H1 (cell line): ENCODE measurements around the gene CMIP. TPM values are rescaled to one million over a fixed set of nuclear protein-coding genes. Genes with fewer than 3 reads are reported as not detected.

ENCODE experiments used
- CTCF ChIA-PET: fragments of 300-600 bp; sonication (Branson Sonifier 250); formaldehyde crosslinking; loops from one replicate; lab custom pipeline; 2021; ENCODE audit not compliant: partially characterized antibody; lab: Charles Lee
- POLR2A ChIA-PET: fragments of 300-600 bp; sonication (Branson Sonifier 250); formaldehyde crosslinking; loops from one replicate; lab custom pipeline; 2021; ENCODE audit warnings: inconsistent platforms; ENCODE audit not compliant: partially characterized antibody; lab: Charles Lee
- DNase-seq, 2 experiments: peaks; one replicate each; pipeline versions ENCODE4 v3.0.0 to v3.0.0-alpha.2; 2010 to 2022; ENCODE audit warnings: low spot score in 2 of 2, low read depth in 1 of 2, mixed read lengths in 1 of 2
- FAIRE-seq: peaks from 2 replicates; lab custom pipeline; 2011; peaks lifted over from hg19 to GRCh38; lab: Jason Lieb, UNC
- H2AFZ ChIP-seq: 2 replicates; pipeline ENCODE4 v1.8.1; 2012; ENCODE audit warnings: low read length, inconsistent platforms
- H2AK5ac ChIP-seq: 2 replicates; pipeline ENCODE4 v1.6.1; 2013; ENCODE audit warnings: low read depth, low read length
- H2BK120ac ChIP-seq: replicated peaks from 2 replicates; pipeline ENCODE3; 2013; ENCODE audit warnings: low read depth, low read length, inconsistent platforms
- H2BK12ac ChIP-seq: 2 replicates; pipeline ENCODE4 v1.6.1; 2013; ENCODE audit warnings: low read depth, low read length
- H2BK15ac ChIP-seq: 2 replicates; pipeline ENCODE4 v1.6.1; 2013; ENCODE audit warnings: low read length
- H2BK20ac ChIP-seq: 2 replicates; pipeline ENCODE4 v1.6.1; 2013; ENCODE audit warnings: low read length
- H2BK5ac ChIP-seq: 2 replicates; pipeline ENCODE4 v1.6.1; 2013; ENCODE audit warnings: low read depth, low read length
- H3K14ac ChIP-seq: 2 replicates; pipeline ENCODE4 v1.6.1; 2013; ENCODE audit warnings: inconsistent platforms; ENCODE audit not compliant: insufficient read length
- H3K18ac ChIP-seq: 2 replicates; pipeline ENCODE4 v1.6.1; 2013; ENCODE audit warnings: low read length; ENCODE audit errors: extremely low read depth
- H3K23ac ChIP-seq: 2 replicates; pipeline ENCODE4 v1.6.1; 2013; ENCODE audit warnings: inconsistent platforms; ENCODE audit not compliant: insufficient read length
- H3K23me2 ChIP-seq: 2 replicates; pipeline ENCODE4 v1.6.1; 2013; ENCODE audit warnings: low read depth, low read length
- H3K27ac ChIP-seq: 2 replicates; pipeline ENCODE4 v1.6.1; 2011; ENCODE audit warnings: low read depth, low read length, inconsistent platforms
- H3K27me3 ChIP-seq, 4 experiments: replicated peaks in 1 of 4; 1 replicate in 1 of 4; 2 replicates in 3 of 4; pipeline versions ENCODE4 v1.6.1 to v1.8.1; 2011 to 2013; ENCODE audit warnings: low read length in 3 of 4, mild to moderate bottlenecking in 3 of 4, inconsistent platforms in 2 of 4, mixed read lengths in 2 of 4, moderate library complexity in 1 of 4; ENCODE audit not compliant: control insufficient read depth in 3 of 4, insufficient read depth in 3 of 4; ENCODE audit errors: extremely low read depth in 1 of 4
- H3K36me3 ChIP-seq, 4 experiments: 2 replicates each; pipeline versions ENCODE4 v1.6.1 to v1.8.1; 2011 to 2013; ENCODE audit warnings: mild to moderate bottlenecking in 4 of 4, low read length in 3 of 4, moderate library complexity in 2 of 4, control low read depth in 1 of 4, inconsistent platforms in 1 of 4; ENCODE audit not compliant: insufficient read depth in 4 of 4, control insufficient read depth in 2 of 4
- H3K4ac ChIP-seq: replicated peaks from 2 replicates; pipeline ENCODE3; 2013; ENCODE audit warnings: low read length, low read depth, mixed read lengths, inconsistent platforms; ENCODE audit not compliant: insufficient read length
- H3K4me1 ChIP-seq, 4 experiments: replicated peaks in 1 of 4; 1 replicate in 1 of 4; 2 replicates in 3 of 4; pipeline versions ENCODE4 v1.6.1 to v1.8.1; 2011 to 2013; ENCODE audit warnings: low read length in 3 of 4, inconsistent platforms in 2 of 4, mixed read lengths in 1 of 4; ENCODE audit not compliant: insufficient read depth in 4 of 4, control insufficient read depth in 3 of 4
- H3K4me2 ChIP-seq, 2 experiments: 2 replicates each; pipeline versions ENCODE4 v1.6.1 to v1.8.1; 2011 to 2013; ENCODE audit warnings: low read depth in 2 of 2, low read length in 2 of 2, control low read depth in 1 of 2, inconsistent platforms in 1 of 2, mild to moderate bottlenecking in 1 of 2; ENCODE audit not compliant: insufficient read depth in 1 of 2
- H3K4me3 ChIP-seq, 4 experiments: fragments of 200-600, 300-600 bp in 1 of 4; sonication (generic), shearing (Covaris generic), sonication (Bioruptor Twin) in 1 of 4; 2 replicates each; pipeline versions ENCODE4 v1.5.1 to v1.8.1; 2011 to 2016; ENCODE audit warnings: low read length in 4 of 4, low read depth in 3 of 4, control low read depth in 2 of 4, inconsistent platforms in 2 of 4, mild to moderate bottlenecking in 2 of 4, mixed read lengths in 1 of 4, moderate library complexity in 1 of 4; ENCODE audit not compliant: insufficient read depth in 2 of 4; ENCODE audit errors: extremely low read depth in 1 of 4
- H3K56ac ChIP-seq: replicated peaks from 2 replicates; pipeline ENCODE3; 2013; ENCODE audit warnings: low read depth, mild to moderate bottlenecking, mixed read lengths, low read length, inconsistent platforms; ENCODE audit not compliant: insufficient read length
- H3K79me1 ChIP-seq: 2 replicates; pipeline ENCODE4 v1.6.1; 2013; ENCODE audit warnings: low read depth, low read length, control low read depth
- H3K79me2 ChIP-seq, 2 experiments: 2 replicates each; pipeline versions ENCODE4 v1.6.1 to v1.8.1; 2012 to 2013; ENCODE audit warnings: low read length in 2 of 2, mild to moderate bottlenecking in 2 of 2, inconsistent platforms in 1 of 2; ENCODE audit not compliant: insufficient read depth in 2 of 2, control insufficient read depth in 1 of 2
- H3K9ac ChIP-seq, 4 experiments: replicated peaks in 1 of 4; 1 replicate in 1 of 4; 2 replicates in 3 of 4; pipeline versions ENCODE4 v1.6.1 to v1.8.1; 2011 to 2013; ENCODE audit warnings: low read depth in 3 of 4, low read length in 3 of 4, control low read depth in 2 of 4, mild to moderate bottlenecking in 2 of 4, moderate library complexity in 2 of 4, inconsistent platforms in 1 of 4; ENCODE audit errors: extremely low read depth in 1 of 4
- H3K9me3 ChIP-seq, 2 experiments: 2 replicates each; pipeline versions ENCODE4 v1.6.1 to v1.8.1; 2012 to 2013; ENCODE audit warnings: mild to moderate bottlenecking in 2 of 2, moderate library complexity in 2 of 2, control low read depth in 1 of 2, inconsistent platforms in 1 of 2, low read depth in 1 of 2, low read length in 1 of 2, mixed read lengths in 1 of 2; ENCODE audit not compliant: insufficient read depth in 2 of 2
- H4K20me1 ChIP-seq, 2 experiments: replicated peaks in 1 of 2; 2 replicates each; pipeline versions ENCODE3 to v1.8.1; 2011 to 2013; ENCODE audit warnings: inconsistent platforms in 2 of 2, low read length in 2 of 2, mild to moderate bottlenecking in 1 of 2; ENCODE audit not compliant: insufficient read depth in 2 of 2, control insufficient read depth in 1 of 2
- H4K5ac ChIP-seq: 2 replicates; pipeline ENCODE4 v1.6.1; 2013; ENCODE audit warnings: low read length, low read depth, mixed read lengths, inconsistent platforms; ENCODE audit not compliant: insufficient read length
- H4K8ac ChIP-seq: 2 replicates; pipeline ENCODE4 v1.8.0; 2013; ENCODE audit warnings: mild to moderate bottlenecking, moderate library complexity, low read length, inconsistent platforms; ENCODE audit not compliant: insufficient read depth; ENCODE audit errors: extremely low read depth
- H4K91ac ChIP-seq: replicated peaks from 2 replicates; pipeline ENCODE3; 2013; ENCODE audit warnings: low read length, mixed read lengths, inconsistent platforms; ENCODE audit not compliant: insufficient read length
- CBX5 ChIP-seq: fragments of 300-800, 300-1000 bp; sonication (generic); IDR thresholded peaks from 2 replicates; pipeline ENCODE4 v1.7.1; 2016; ENCODE audit warnings: antibody characterized with exemption, low read length, low read depth
- CHD2 ChIP-seq: IDR thresholded peaks from 2 replicates; pipeline ENCODE4 v1.6.1; 2012; ENCODE audit warnings: low read length, improper control_type of control experiment
- CREB1 ChIP-seq: IDR thresholded peaks from 2 replicates; pipeline ENCODE4 v1.6.1; 2012; ENCODE audit warnings: inconsistent platforms
- FOSL1 ChIP-seq: IDR thresholded peaks from 2 replicates; pipeline ENCODE4 v1.6.1; 2011; ENCODE audit warnings: mild to moderate bottlenecking, low read depth, low read length, moderate library complexity; ENCODE audit not compliant: insufficient read depth
- GABPA ChIP-seq: IDR thresholded peaks from 2 replicates; pipeline ENCODE4 v1.6.1; 2011; ENCODE audit warnings: mild to moderate bottlenecking, low read length, moderate library complexity, borderline replicate concordance; ENCODE audit not compliant: insufficient read depth
- GTF2F1 ChIP-seq: IDR thresholded peaks from 2 replicates; pipeline ENCODE4 v1.6.1; 2012; ENCODE audit warnings: low read depth, low read length, improper control_type of control experiment, borderline replicate concordance
- JUN ChIP-seq: IDR thresholded peaks from 2 replicates; pipeline ENCODE4 v1.6.1; 2011; ENCODE audit warnings: low read depth, mild to moderate bottlenecking, improper control_type of control experiment, low read length
- NRF1 ChIP-seq: IDR thresholded peaks from 2 replicates; pipeline ENCODE4 v1.6.1; 2011; ENCODE audit warnings: mild to moderate bottlenecking, low read depth, low read length, improper control_type of control experiment
- POLR2AphosphoS5 ChIP-seq: IDR thresholded peaks from 2 replicates; pipeline ENCODE4 v1.6.1; 2011; ENCODE audit warnings: low read depth, low read length
- RFX5 ChIP-seq: IDR thresholded peaks from 2 replicates; pipeline ENCODE4 v1.6.1; 2011; ENCODE audit warnings: low read depth, low read length, improper control_type of control experiment, borderline replicate concordance
- SP2 ChIP-seq: IDR thresholded peaks from 2 replicates; pipeline ENCODE4 v1.6.1; 2012; ENCODE audit warnings: mild to moderate bottlenecking, low read length, inconsistent platforms
- WGBS, 2 experiments: shearing (Covaris generic) in 1 of 2; methylation state at CpG; one replicate each; pipeline versions ENCODE4 v1.1.6 to v1.1.7; 2013 to 2015; ENCODE audit warnings: low lambda C conversion rate in 2 of 2, mixed read lengths in 2 of 2, inconsistent platforms in 1 of 2, low coverage in 1 of 2, missing lambda C conversion rate in 1 of 2; ENCODE audit not compliant: insufficient replicate concordance in 2 of 2, insufficient coverage in 1 of 2, insufficient read length in 1 of 2; ENCODE audit errors: extremely low coverage in 1 of 2, missing lambda C conversion rate in 1 of 2; 5-methylcytosine and 5-hydroxymethylcytosine counted together
- polyA plus RNA-seq, 7 experiments: library from polyadenylated mRNA; depleted of rRNA in 3 of 7; stranded (reverse) in 5 of 7; unstranded in 2 of 7; fragments of >200 nt in 5 of 7; fragments of 200-250 nt in 2 of 7; gene quantifications; 1 replicate in 5 of 7; 2 replicates in 1 of 7; 4 replicates in 1 of 7; pipeline versions ENCODE4 v1.2.1 to v1.2.3, GENCODE V29; 2011 to 2013; ENCODE audit warnings: missing spikeins in 2 of 7, mixed read lengths in 2 of 7
- total RNA-seq: library from RNA; stranded (reverse); fragmentation: NEBNext Ultra II Directional; extraction: Animal tissue kit (Norgen Biotek cat#: 25700); gene quantifications from 2 replicates; pipeline ENCODE4 v1.2.1, GENCODE V29; 2021
- TF ChIP-seq, protein P1 (sequence below): IDR thresholded peaks from 2 replicates; pipeline ENCODE4 v1.6.1; 2012; ENCODE audit warnings: inconsistent platforms

CMIP gene
- total and polyA plus RNA-seq, 2 of the 8 experiments (the other 6 are each of a cell fraction or from before 2014, with no cell fraction given): 7.9 to 53.2 TPM

- Histone ChIP-seq H2BK120ac (no peak overlapping the region), H2BK12ac (no peak overlapping the region), H2BK20ac (no peak overlapping the region), H3K36me3 (peaks cover 6 to 18% (median 9%) of the 10 kb centered on the region in 4 experiments; a peak in 6 of 8 replicates), H4K91ac (no peak overlapping the region), H3K56ac (no peak overlapping the region), H4K5ac (no peak overlapping the region), H3K79me1 (no peaks in the 10 kb centered on the region), H2BK5ac (no peak overlapping the region), H3K14ac (no peak overlapping the region), H3K4me2 (no peak overlapping the region)
- CTCF ChIA-PET: interaction anchor here (0.6 to 9.8 kb wide), 13 partner anchors 9 to 1754 kb away, joined by 3 to 134 read pairs (median 4); no protein-coding TSS in a partner anchor
- TF ChIP-seq SP2: no peak
- TF ChIP-seq FOSL1: no peak
- TF ChIP-seq CREB1: no peak
- TF ChIP-seq CHD2: no peak
- TF ChIP-seq NRF1: no peak
- TF ChIP-seq RFX5: no peak
- TF ChIP-seq GTF2F1: no peak
- no peak for TF ChIP-seq JUN
- no peak for TF ChIP-seq GABPA
- TF ChIP-seq CBX5: no peak
- TF ChIP-seq POLR2AphosphoS5: no peak
- TF ChIP-seq, protein P1, sequence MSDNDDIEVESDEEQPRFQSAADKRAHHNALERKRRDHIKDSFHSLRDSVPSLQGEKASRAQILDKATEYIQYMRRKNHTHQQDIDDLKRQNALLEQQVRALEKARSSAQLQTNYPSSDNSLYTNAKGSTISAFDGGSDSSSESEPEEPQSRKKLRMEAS: no peak
- TF ChIP-seq, all 59 proteins: peak for 0
- Histone ChIP-seq H2AK5ac (no peak overlapping the region), H4K8ac (peak overlapping the region; percentile 31), H2AFZ (no peak overlapping the region), H3K27me3 (no peaks in the 10 kb centered on the region), H3K4me3 (no peak overlapping the region), H3K23ac (no peak overlapping the region), H3K4ac (no peak overlapping the region), H3K9me3 (no peaks in the 10 kb centered on the region), H3K4me1 (peaks cover 0 to under 1% (median 0%) of the 10 kb centered on the region in 4 experiments; a peak in 1 of 7 replicates), H3K79me2 (no peaks in the 10 kb centered on the region), H3K9ac (no peak overlapping the region), H3K27ac (no peak overlapping the region), H4K20me1 (peaks cover 2 to 4% of the 10 kb centered on the region in 2 experiments), H2BK15ac (no peak overlapping the region), H3K23me2 (no peaks in the 10 kb centered on the region), H3K18ac (no peak overlapping the region)
- FAIRE-seq: no peak
- POLR2A ChIA-PET: interaction anchor here (0.5 kb wide), 1 partner anchor 53 kb away, joined by 3 read pairs; no protein-coding TSS in a partner anchor
- 92% methylated on average over 26 of the region's 28 CpGs; no CpG with 5 or more reads in 1 of the 2 experiments for WGBS, 2 experiments
- DNase-seq: no peak
Measured at GRCh38 chr16:81693041-81693743, 248.6 kb downstream of the CMIP start.
